ENCODE data around the gene RIOK3. TPM values are rescaled to one million over a fixed set of nuclear protein-coding genes. Genes with fewer than 3 reads are reported as not detected.

RIOK3 gene
- total and polyA plus RNA-seq, 4 donors, result 29.9 to 104 (median 42.8) TPM

GRCh38 chr18:23512641-23513040 lies 59.6 kb downstream of the RIOK3 start:
- Histone ChIP-seq H3K9me3 (ENCODE audit: control insufficient read depth in 4 of 4, low read length in 3 of 4) (no peaks in the 10 kb centered on the region), H3K4me3 (ENCODE audit: low read depth in 1 of 3, low read length in 3 of 3) (no peak overlapping the region), H3K27ac (ENCODE audit: low read depth in 1 of 2, low read length in 2 of 2) (peak overlapping the region in 1 of 2 donors; percentile 7), H3K4me1 (ENCODE audit: control insufficient read depth in 4 of 4, insufficient read depth in 4 of 4, low read length in 3 of 4) (peaks cover 0 to 3% (median under 1%) of the 10 kb centered on the region in 4 donors), H3K9ac (ENCODE audit: low read depth in 1 of 2, low read length in 2 of 2) (no peak overlapping the region), H3K36me3 (ENCODE audit: control insufficient read depth in 4 of 4, insufficient read depth in 3 of 4, low read depth in 1 of 4, low read length in 3 of 4) (peaks cover 4 to 33% (median 19%) of the 10 kb centered on the region in 4 donors), H3K27me3 (ENCODE audit: control insufficient read depth in 4 of 4, insufficient read depth in 4 of 4, low read length in 3 of 4) (no peaks in the 10 kb centered on the region)
- 95% methylated on average over 1 of the region's 1 CpG for WGBS
- DNase-seq (ENCODE audit: low spot score), result no peak
- TF ChIP-seq HNF4G (IDR thresholded peaks at IDR 0.05) (no peak), JUND (IDR thresholded peaks at IDR 0.05) (no peak), MAX (IDR thresholded peaks at IDR 0.05) (no peak), RXRA (IDR thresholded peaks at IDR 0.05) (no peak), HNF4A (conservative IDR thresholded peaks at IDR 0.05) (no peak), SP1 (IDR thresholded peaks at IDR 0.05) (no peak), FOXA1 (IDR thresholded peaks at IDR 0.05) (no peak), TAF1 (conservative IDR thresholded peaks at IDR 0.05) (no peak)

GRCh38 chr18:23515911-23516546 lies 62.9 kb downstream of the RIOK3 start:
- Histone ChIP-seq H3K9me3 (ENCODE audit: control insufficient read depth in 4 of 4, low read length in 3 of 4) (no peaks in the 10 kb centered on the region), H3K4me3 (ENCODE audit: low read depth in 1 of 3, low read length in 3 of 3) (no peak overlapping the region), H3K27ac (ENCODE audit: low read depth in 1 of 2, low read length in 2 of 2) (peak overlapping the region; percentile 23 to 64), H3K9ac (ENCODE audit: low read depth in 1 of 2, low read length in 2 of 2) (no peak overlapping the region), H3K36me3 (ENCODE audit: control insufficient read depth in 4 of 4, insufficient read depth in 3 of 4, low read depth in 1 of 4, low read length in 3 of 4) (peaks cover 9 to 46% (median 38%) of the 10 kb centered on the region in 4 donors), H3K4me1 (ENCODE audit: control insufficient read depth in 4 of 4, insufficient read depth in 4 of 4, low read length in 3 of 4) (peaks cover 0 to 1% (median 0%) of the 10 kb centered on the region in 4 donors), H3K27me3 (ENCODE audit: control insufficient read depth in 4 of 4, insufficient read depth in 4 of 4, low read length in 3 of 4) (no peaks in the 10 kb centered on the region)
- peak; percentile 80 for DNase-seq (ENCODE audit: low spot score)
- TF ChIP-seq CTCF (IDR thresholded peaks at IDR 0.05; ENCODE audit: low read depth, low read length, missing input control) (peak; percentile 83), RAD21 (IDR thresholded peaks at IDR 0.05) (peak; percentile 89 to 94), NR2F2 (IDR thresholded peaks at IDR 0.05) (no peak)
- 46% methylated on average over 17 of the region's 17 CpGs for WGBS

- WGBS, result 83% methylated on average over 4 of the region's 4 CpGs
Observed at GRCh38 chr18:23519734-23520133, 66.6 kb downstream of the RIOK3 start.

More at GRCh38 chr18:23519734-23520133, 66.6 kb downstream of the RIOK3 start:
- Histone ChIP-seq H3K27ac (ENCODE audit: low read depth in 1 of 2, low read length in 2 of 2) (no peak overlapping the region), H3K4me3 (ENCODE audit: low read depth in 1 of 3, low read length in 3 of 3) (no peak overlapping the region), H3K9me3 (ENCODE audit: control insufficient read depth in 4 of 4, low read length in 3 of 4) (no peaks in the 10 kb centered on the region), H3K9ac (ENCODE audit: low read depth in 1 of 2, low read length in 2 of 2) (no peak overlapping the region), H3K4me1 (ENCODE audit: control insufficient read depth in 4 of 4, insufficient read depth in 4 of 4, low read length in 3 of 4) (peaks cover 0 to 12% (median 5%) of the 10 kb centered on the region in 4 donors), H3K27me3 (ENCODE audit: control insufficient read depth in 4 of 4, insufficient read depth in 4 of 4, low read length in 3 of 4) (no peaks in the 10 kb centered on the region), H3K36me3 (ENCODE audit: control insufficient read depth in 4 of 4, insufficient read depth in 3 of 4, low read depth in 1 of 4, low read length in 3 of 4) (peaks cover 16 to 58% (median 44%) of the 10 kb centered on the region in 4 donors)
- no peak for TF ChIP-seq ATF3 (IDR thresholded peaks at IDR 0.05)
- no peak for TF ChIP-seq RAD21 (IDR thresholded peaks at IDR 0.05)
- no peak for TF ChIP-seq EGR1 (IDR thresholded peaks at IDR 0.05; ENCODE audit: low read depth in 2 of 2)
- TF ChIP-seq HNF4A (conservative IDR thresholded peaks at IDR 0.05), result no peak
- no peak for TF ChIP-seq TAF1 (conservative IDR thresholded peaks at IDR 0.05)
- TF ChIP-seq JUND (IDR thresholded peaks at IDR 0.05), result no peak
- TF ChIP-seq ZBTB33 (IDR thresholded peaks at IDR 0.05), result no peak
- TF ChIP-seq GABPA (IDR thresholded peaks at IDR 0.05 in 1 of 2, conservative IDR thresholded peaks at IDR 0.05 in 1 of 2), result no peak
- no peak for TF ChIP-seq HNF4G (IDR thresholded peaks at IDR 0.05)
- TF ChIP-seq YY1 (IDR thresholded peaks at IDR 0.05), result no peak
- TF ChIP-seq FOXA2 (IDR thresholded peaks at IDR 0.05), result no peak
- TF ChIP-seq NR2F2 (IDR thresholded peaks at IDR 0.05), result no peak
- no peak for TF ChIP-seq RXRA (IDR thresholded peaks at IDR 0.05)
- TF ChIP-seq SP1 (IDR thresholded peaks at IDR 0.05), result no peak
- no peak for TF ChIP-seq MAX (IDR thresholded peaks at IDR 0.05)
- no peak for TF ChIP-seq FOXA1 (IDR thresholded peaks at IDR 0.05)
- DNase-seq (ENCODE audit: low spot score), result no peak

Measured in liver (tissue), 9 donors.